Mucosa of descending colon (tissue), 3 donors: ENCODE measurements around the gene SYS1. TPM values are rescaled to one million over a fixed set of nuclear protein-coding genes. Genes with fewer than 3 reads are reported as not detected.

Experiments
- ATAC-seq: fragments of 200-7000 bp; cut with Tn5 transposase; one replicate; pipeline ENCODE4 v1.9.1; 2020; ENCODE audit warnings: mild to moderate bottlenecking, moderate library complexity
- DNase-seq, 3 donors: peaks; one replicate each; pipeline ENCODE4 v3.0.0-alpha.2; 2020
- H3K36me3 ChIP-seq: fragments of 200-600 bp; one replicate; pipeline ENCODE4 v1.8.0; 2021; ENCODE audit warnings: low read depth, mild to moderate bottlenecking
- H3K4me1 ChIP-seq: fragments of 200-600 bp; one replicate; pipeline ENCODE4 v1.8.0; 2021; ENCODE audit warnings: low read depth, mild to moderate bottlenecking
- H3K4me3 ChIP-seq: fragments of 200-600 bp; one replicate; pipeline ENCODE4 v1.8.0; 2021; ENCODE audit warnings: mild to moderate bottlenecking
- H3K9me3 ChIP-seq: fragments of 200-600 bp; one replicate; pipeline ENCODE4 v1.8.0; 2021; ENCODE audit warnings: mild to moderate bottlenecking
- intact Hi-C, 2 donors: fragments of 100-400 bp; cut with DNase I in 1 of 2; cut with micrococcal nuclease in 1 of 2; formaldehyde crosslinking; loops; one replicate each; pipeline versions ENCODE4 v1.11.0 to v1.11.1; 2022; cut with DNase I, micrococcal nuclease
- total RNA-seq, 3 donors: library from RNA; stranded (reverse); fragmentation: NEBNext Ultra II Directional in 2 of 3; extraction: Animal tissue kit (Norgen Biotek cat#: 25700) in 2 of 3; gene quantifications; one replicate each; pipeline versions ENCODE4 v1.2.1 to v1.2.4, GENCODE V29; 2021 to 2023
- TF ChIP-seq, protein P1 (sequence below): fragments of 200-600 bp; IDR thresholded peaks from one replicate; pipeline ENCODE4 v1.8.0; 2022; ENCODE audit warnings: antibody characterized with exemption, mild to moderate bottlenecking
- donor health status: DM: no; HTN: no; CAD: no; lungs with moderate emphysema.
- donor health status: DM: no; HTN: no; CAD: no.
- donor health status: DM: no; HTN: yes; CAD: no.

The SYS1 gene
- total RNA-seq, 3 donors from 2014 or later: 37.2 to 41.7 (median 39.9) TPM

- DNase-seq: no peak
- Histone ChIP-seq H3K9me3 (no peaks in the 10 kb centered on the region), H3K4me3 (no peak overlapping the region), H3K36me3 (no peaks in the 10 kb centered on the region), H3K4me1 (peaks cover 21% of the 10 kb centered on the region)
- ATAC-seq: no peak
- intact Hi-C loops: no loop called here
- TF ChIP-seq, protein P1, sequence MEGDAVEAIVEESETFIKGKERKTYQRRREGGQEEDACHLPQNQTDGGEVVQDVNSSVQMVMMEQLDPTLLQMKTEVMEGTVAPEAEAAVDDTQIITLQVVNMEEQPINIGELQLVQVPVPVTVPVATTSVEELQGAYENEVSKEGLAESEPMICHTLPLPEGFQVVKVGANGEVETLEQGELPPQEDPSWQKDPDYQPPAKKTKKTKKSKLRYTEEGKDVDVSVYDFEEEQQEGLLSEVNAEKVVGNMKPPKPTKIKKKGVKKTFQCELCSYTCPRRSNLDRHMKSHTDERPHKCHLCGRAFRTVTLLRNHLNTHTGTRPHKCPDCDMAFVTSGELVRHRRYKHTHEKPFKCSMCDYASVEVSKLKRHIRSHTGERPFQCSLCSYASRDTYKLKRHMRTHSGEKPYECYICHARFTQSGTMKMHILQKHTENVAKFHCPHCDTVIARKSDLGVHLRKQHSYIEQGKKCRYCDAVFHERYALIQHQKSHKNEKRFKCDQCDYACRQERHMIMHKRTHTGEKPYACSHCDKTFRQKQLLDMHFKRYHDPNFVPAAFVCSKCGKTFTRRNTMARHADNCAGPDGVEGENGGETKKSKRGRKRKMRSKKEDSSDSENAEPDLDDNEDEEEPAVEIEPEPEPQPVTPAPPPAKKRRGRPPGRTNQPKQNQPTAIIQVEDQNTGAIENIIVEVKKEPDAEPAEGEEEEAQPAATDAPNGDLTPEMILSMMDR: no peak
Observed at GRCh38 chr20:45325371-45325770, 37.6 kb upstream of the SYS1 start.

GRCh38 chr20:45328451-45328850 lies 34.5 kb upstream of the SYS1 start:
- no peaks in the 10 kb centered on the region for H3K9me3 ChIP-seq
- H3K4me1 ChIP-seq: no peaks in the 10 kb centered on the region
- no peaks in the 10 kb centered on the region for H3K36me3 ChIP-seq
- no peak for DNase-seq
- TF ChIP-seq, protein P1: no peak
- no peak for ATAC-seq
- intact Hi-C loops: no loop called here
- H3K4me3 ChIP-seq: no peak overlapping the region

DNA sequence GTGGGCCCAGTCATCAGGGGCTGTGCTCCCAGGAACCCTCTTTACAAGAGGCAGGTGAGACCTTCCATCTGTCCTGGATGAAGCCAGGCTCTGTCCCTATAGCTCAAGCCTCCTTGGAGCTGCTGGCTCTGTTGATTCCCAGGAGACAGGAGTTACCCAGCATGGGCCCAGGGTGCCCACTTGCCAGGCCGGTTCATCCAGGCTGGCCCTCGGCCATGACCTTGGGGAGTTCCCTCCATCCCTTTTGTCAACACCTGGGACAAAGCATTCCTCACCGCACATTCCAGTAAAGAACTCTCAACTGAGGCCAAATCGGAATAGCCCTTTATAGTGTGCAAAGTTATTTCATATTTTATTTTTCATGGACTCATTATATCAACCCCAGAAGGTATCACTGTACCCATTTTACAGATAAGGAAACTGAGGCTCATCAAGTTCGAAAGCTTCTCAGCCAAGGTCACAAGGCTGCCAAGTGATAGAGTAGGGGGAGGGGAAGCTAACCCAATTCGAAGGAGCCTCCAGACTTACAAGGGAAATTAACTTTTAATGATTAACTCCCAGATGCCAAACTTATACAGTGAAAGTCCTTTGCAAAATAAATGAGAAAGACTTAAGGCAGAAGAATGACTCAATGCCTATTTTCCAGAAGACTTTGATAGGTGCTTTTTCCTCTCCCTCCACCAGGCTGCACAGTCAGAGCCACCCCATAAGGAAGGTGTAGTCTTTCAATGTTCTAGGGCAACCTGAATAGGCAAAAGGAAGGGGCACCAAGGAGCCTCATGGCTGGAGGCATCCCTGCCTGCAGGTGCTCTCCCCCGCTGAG lies 33.2 kb upstream of the SYS1 start:
- DNase-seq (no peak), ATAC-seq (peak; percentile 21)
- Histone ChIP-seq H3K4me1 (no peaks in the 10 kb centered on the region), H3K9me3 (no peaks in the 10 kb centered on the region), H3K36me3 (no peaks in the 10 kb centered on the region), H3K4me3 (no peak overlapping the region)
- TF ChIP-seq, protein P1: no peak
- intact Hi-C loops: no loop called here

- Histone ChIP-seq H3K9me3 (no peaks in the 10 kb centered on the region), H3K4me3 (no peak overlapping the region), H3K4me1 (no peaks in the 10 kb centered on the region), H3K36me3 (no peaks in the 10 kb centered on the region)
- TF ChIP-seq, protein P1: no peak
- no peak for ATAC-seq
- DNase-seq: no peak
- intact Hi-C loops: no loop called here
Observed at GRCh38 chr20:45330476-45330875, 32.5 kb upstream of the SYS1 start.

GRCh38 chr20:45336530-45337366 lies 26.2 kb upstream of the SYS1 start:
- no peaks in the 10 kb centered on the region for H3K36me3 ChIP-seq
- H3K4me1 ChIP-seq: peaks cover 54% of the 10 kb centered on the region
- TF ChIP-seq, protein P1: no peak
- DNase-seq (peak in 2 of 3 donors; percentile 65 to 68), ATAC-seq (peak; percentile 82)
- no peaks in the 10 kb centered on the region for H3K9me3 ChIP-seq
- intact Hi-C loops: no loop called here
- no peak overlapping the region for H3K4me3 ChIP-seq
